GM19455 (cell line): ENCODE measurements around the gene KCNQ2.

Experiments used
- ATAC-seq: cut with Tn5 transposase; IDR thresholded peaks from one replicate; pipeline ENCODE4 v1.9.1; 2021; ENCODE audit not compliant: unreplicated experiment

Gene KCNQ2

GRCh38 chr20:63455568-63455859 lies 16.9 kb downstream of the KCNQ2 start:
- no peak for ATAC-seq

GRCh38 chr20:63454731-63455567 lies 17.5 kb downstream of the KCNQ2 start:
- ATAC-seq = no peak

GRCh38 chr20:63452821-63453523 lies 19.5 kb downstream of the KCNQ2 start:
- no peak for ATAC-seq

- no peak for ATAC-seq
Measured at GRCh38 chr20:63452341-63452740, 20.1 kb downstream of the KCNQ2 start.

GRCh38 chr20:63451821-63452220 lies 20.6 kb downstream of the KCNQ2 start:
- no peak for ATAC-seq

GRCh38 chr20:63449796-63450730 lies 22.4 kb downstream of the KCNQ2 start:
- ATAC-seq = no peak

GRCh38 chr20:63449025-63449424 lies 23.4 kb downstream of the KCNQ2 start:
- ATAC-seq = no peak

- ATAC-seq = no peak
Measured at GRCh38 chr20:63448031-63448430, 24.4 kb downstream of the KCNQ2 start.

GRCh38 chr20:63447320-63447719 lies 25.1 kb downstream of the KCNQ2 start:
- no peak for ATAC-seq

- no peak for ATAC-seq
Measured at GRCh38 chr20:63446216-63447024, 26.0 kb downstream of the KCNQ2 start.

- no peak for ATAC-seq
Measured at GRCh38 chr20:63445075-63445734, 27.2 kb downstream of the KCNQ2 start.

- no peak for ATAC-seq
Measured at GRCh38 chr20:63444548-63444947, 27.9 kb downstream of the KCNQ2 start.

GRCh38 chr20:63443606-63444395 lies 28.7 kb downstream of the KCNQ2 start:
- ATAC-seq = no peak

- ATAC-seq = no peak
Measured at GRCh38 chr20:63442100-63442493, 30.4 kb downstream of the KCNQ2 start.

- no peak for ATAC-seq
Measured at GRCh38 chr20:63441136-63442099, 31.0 kb downstream of the KCNQ2 start.

- ATAC-seq = no peak
Measured at GRCh38 chr20:63440366-63440955, 32.0 kb downstream of the KCNQ2 start.

GRCh38 chr20:63439866-63440265 lies 32.6 kb downstream of the KCNQ2 start:
- ATAC-seq = no peak

GRCh38 chr20:63438121-63438520 lies 34.3 kb downstream of the KCNQ2 start:
- ATAC-seq = no peak
